ENCODE results near the gene TAX1BP1. TPM values are rescaled to one million over a fixed set of nuclear protein-coding genes. Genes with fewer than 3 reads are reported as not detected.

Gene TAX1BP1
- total RNA-seq, 2 experiments from 2014 or later = 27.9 to 49.7 TPM

DNA sequence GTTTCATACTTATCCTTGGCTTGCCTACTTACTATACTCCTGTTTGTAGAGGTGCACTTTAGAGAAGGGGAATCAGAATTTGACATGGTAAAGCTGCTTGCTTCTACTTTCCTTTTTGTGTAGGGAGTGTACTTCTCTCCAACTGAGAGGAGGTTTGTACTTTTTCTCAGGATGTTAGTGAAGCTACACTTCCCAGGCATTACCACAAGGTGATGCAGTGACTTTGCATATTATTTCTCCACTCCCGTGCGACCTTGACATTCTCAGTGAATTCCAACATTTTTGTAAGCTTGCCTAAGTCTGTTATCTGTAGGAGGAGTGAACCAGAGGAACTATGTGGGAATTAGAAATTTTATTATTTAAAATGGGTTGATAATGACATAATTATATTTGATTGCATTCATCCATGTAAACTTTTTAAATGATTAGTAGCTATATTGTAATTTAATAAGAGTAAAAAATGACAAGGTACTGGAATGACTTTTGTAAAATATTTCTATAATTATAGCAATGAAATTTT is 5.2 kb downstream of the TAX1BP1 start:
- Histone ChIP-seq H3K79me2 (ENCODE audit: insufficient read depth, low read depth, low read length) (peaks cover 53% of the 10 kb centered on the region), H3K27ac (ENCODE audit: low read depth, low read length, poor library complexity, severe bottlenecking) (no peak overlapping the region), H3K4me3 (ENCODE audit: low read depth, low read length, poor library complexity, severe bottlenecking) (no peak overlapping the region), H3K9me2 (ENCODE audit: insufficient read depth, low read length) (no peaks in the 10 kb centered on the region), H2AFZ (ENCODE audit: low read length) (no peak overlapping the region), H3K36me3 (ENCODE audit: insufficient read depth, low read length) (peaks cover 18% of the 10 kb centered on the region), H3K4me2 (ENCODE audit: low read length) (peak overlapping the region; percentile 39; the same call in 1 of the 2 replicates), H3K9me3 (ENCODE audit: low read length) (no peaks in the 10 kb centered on the region), H3K4me1 (ENCODE audit: insufficient read depth, low read length, poor library complexity, severe bottlenecking) (peaks cover 10% of the 10 kb centered on the region), H4K20me1 (ENCODE audit: insufficient read depth, low read length) (peaks cover 9% of the 10 kb centered on the region)
- POLR2A ChIA-PET = interaction anchor here (0.9 to 1.6 kb wide), 3 partner anchors 28 to 281 kb away, joined by 3 to 5 read pairs (median 4); no protein-coding TSS in a partner anchor
- intact Hi-C loops (cut with micrococcal nuclease; ENCODE audit: unreplicated experiment) = no loop called here
- BruUV-seq (replicated peaks) = no TSS peak
- DNase-seq (ENCODE audit: low spot score) = peak; percentile 36
- CTCF ChIA-PET (ENCODE audit: unreplicated experiment) = interaction anchor here (0.9 kb wide), 1 partner anchor 58 kb away, joined by 3 read pairs; no protein-coding TSS in a partner anchor
- peak; percentile 74 for TF ChIP-seq CTCF (conservative IDR thresholded peaks at IDR 0.05; ENCODE audit: low read length)
- TF ChIP-seq EZH2phosphoT487 (IDR thresholded peaks at IDR 0.05; ENCODE audit: borderline replicate concordance, low read depth, low read length) = no peak

DNA sequence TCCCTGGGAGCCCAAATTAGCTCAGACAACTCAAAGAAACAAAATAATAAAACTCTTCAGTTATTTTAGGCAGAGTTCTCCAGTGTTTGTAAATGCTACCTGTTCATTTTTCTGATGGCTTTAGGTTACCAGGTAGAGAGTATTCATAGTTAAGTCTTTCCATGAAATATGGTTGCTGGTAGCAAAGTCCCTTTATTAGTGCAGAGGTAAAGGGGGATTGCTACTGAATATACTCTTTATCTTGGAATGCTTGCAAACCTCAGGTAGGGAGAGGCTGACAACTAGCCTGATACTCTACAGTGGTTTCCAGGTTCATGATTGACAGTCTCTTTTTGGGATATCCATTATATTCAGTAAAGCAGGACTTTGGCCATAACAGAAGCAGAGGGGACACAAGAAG is 6.5 kb downstream of the TAX1BP1 start:
- ChIA-PET POLR2A (interaction anchor here (0.7 kb wide), 2 partner anchors 53 to 98 kb away, joined by 4 read pairs; no protein-coding TSS in a partner anchor), CTCF (ENCODE audit: unreplicated experiment) (no interaction called here)
- Histone ChIP-seq H4K20me1 (ENCODE audit: insufficient read depth, low read length) (peaks cover 9% of the 10 kb centered on the region), H3K79me2 (ENCODE audit: insufficient read depth, low read depth, low read length) (peaks cover 43% of the 10 kb centered on the region), H3K4me1 (ENCODE audit: insufficient read depth, low read length, poor library complexity, severe bottlenecking) (peaks cover 10% of the 10 kb centered on the region), H2AFZ (ENCODE audit: low read length) (no peak overlapping the region), H3K36me3 (ENCODE audit: insufficient read depth, low read length) (peaks cover 31% of the 10 kb centered on the region), H3K27ac (ENCODE audit: low read depth, low read length, poor library complexity, severe bottlenecking) (no peak overlapping the region), H3K9me3 (ENCODE audit: low read length) (no peaks in the 10 kb centered on the region), H3K4me3 (ENCODE audit: low read depth, low read length, poor library complexity, severe bottlenecking) (no peak overlapping the region), H3K4me2 (ENCODE audit: low read length) (no peak overlapping the region), H3K9me2 (ENCODE audit: insufficient read depth, low read length) (no peaks in the 10 kb centered on the region)
- no TSS peak for BruUV-seq (replicated peaks)
- no peak for DNase-seq (ENCODE audit: low spot score)
- TF ChIP-seq CTCF (conservative IDR thresholded peaks at IDR 0.05; ENCODE audit: low read length) = no peak
- TF ChIP-seq EZH2phosphoT487 (IDR thresholded peaks at IDR 0.05; ENCODE audit: borderline replicate concordance, low read depth, low read length) = no peak
- intact Hi-C loops (cut with micrococcal nuclease; ENCODE audit: unreplicated experiment) = no loop called here

- H3K36me3 ChIP-seq (ENCODE audit: insufficient read depth, low read length) = peaks cover 35% of the 10 kb centered on the region
- no peak for TF ChIP-seq EZH2phosphoT487 (IDR thresholded peaks at IDR 0.05; ENCODE audit: borderline replicate concordance, low read depth, low read length)
- no peak for TF ChIP-seq CTCF (conservative IDR thresholded peaks at IDR 0.05; ENCODE audit: low read length)
- no peak overlapping the region for H3K27ac ChIP-seq (ENCODE audit: low read depth, low read length, poor library complexity, severe bottlenecking)
- intact Hi-C loops (cut with micrococcal nuclease; ENCODE audit: unreplicated experiment) = no loop called here
- H3K9me3 ChIP-seq (ENCODE audit: low read length) = no peaks in the 10 kb centered on the region
- POLR2A ChIA-PET = no interaction called here
- peaks cover 43% of the 10 kb centered on the region for H3K79me2 ChIP-seq (ENCODE audit: insufficient read depth, low read depth, low read length)
- H3K4me2 ChIP-seq (ENCODE audit: low read length) = no peak overlapping the region
- no TSS peak for BruUV-seq (replicated peaks)
- DNase-seq (ENCODE audit: low spot score) = no peak
- H4K20me1 ChIP-seq (ENCODE audit: insufficient read depth, low read length) = peaks cover 9% of the 10 kb centered on the region
- H3K4me1 ChIP-seq (ENCODE audit: insufficient read depth, low read length, poor library complexity, severe bottlenecking) = peaks cover 10% of the 10 kb centered on the region
- no peaks in the 10 kb centered on the region for H3K9me2 ChIP-seq (ENCODE audit: insufficient read depth, low read length)
- no peak overlapping the region for H2AFZ ChIP-seq (ENCODE audit: low read length)
- no peak overlapping the region for H3K4me3 ChIP-seq (ENCODE audit: low read depth, low read length, poor library complexity, severe bottlenecking)
- CTCF ChIA-PET (ENCODE audit: unreplicated experiment) = no interaction called here
Measured at GRCh38 chr7:27746978-27747377, 7.0 kb downstream of the TAX1BP1 start.

Measured in OCI-LY7 (cell line).